ENCODE results near the gene PPOX. TPM values are rescaled to one million over a fixed set of nuclear protein-coding genes. Genes with fewer than 3 reads are reported as not detected.

PPOX gene
- total and polyA plus RNA-seq, 2 experiments from 2014 or later = 26.5 to 39.6 TPM

DNA sequence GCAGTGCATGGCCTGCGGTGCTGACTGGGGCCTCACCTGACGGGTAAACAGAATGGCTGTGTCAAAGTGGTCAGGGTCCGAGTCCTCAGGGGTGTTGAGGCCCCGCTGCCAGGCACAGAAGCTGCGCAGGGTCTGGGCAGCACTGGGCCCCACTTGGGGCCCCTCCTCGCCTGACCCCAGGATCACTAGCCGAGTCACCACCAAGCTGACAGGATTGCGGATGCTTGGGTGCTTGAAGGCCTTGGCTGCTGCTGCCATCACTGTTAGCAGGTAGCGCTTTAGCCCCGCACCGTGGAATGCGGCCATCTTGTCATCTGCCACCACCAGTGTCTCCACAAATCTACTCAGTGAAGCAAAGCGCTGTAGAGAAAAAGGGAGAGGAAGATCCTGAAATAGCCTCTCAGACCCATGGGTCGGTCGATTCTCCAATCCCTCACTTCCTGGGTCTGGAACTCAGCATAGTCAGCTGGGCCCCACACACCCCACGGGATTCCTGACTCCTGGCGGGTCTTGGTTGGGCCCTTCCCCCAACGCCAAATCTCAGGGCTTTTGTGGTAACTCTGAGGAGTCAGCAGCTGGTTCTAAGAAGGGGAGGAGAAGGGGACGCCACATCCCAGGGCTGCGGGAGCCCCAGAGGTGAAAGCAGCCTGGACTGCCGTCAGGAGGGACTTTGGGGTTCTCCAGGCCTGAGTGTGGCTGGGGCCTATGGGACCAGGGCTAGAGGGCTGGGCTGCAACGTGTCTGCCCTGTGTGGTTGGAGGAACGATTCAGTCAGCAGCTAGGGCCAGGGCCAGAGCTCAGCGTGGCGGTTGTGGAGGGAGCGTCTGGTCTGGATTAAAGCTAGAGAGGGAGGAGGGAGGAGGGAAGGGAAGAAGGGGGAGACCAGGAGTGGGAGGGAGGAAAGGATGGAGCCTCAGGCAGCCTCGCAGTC is 30.6 kb downstream of the PPOX start:
- H3K4me3 Mint-ChIP-seq = peak overlapping the region; percentile 59

More for the DNA sequence above, 30.6 kb downstream of the PPOX start:
- peaks cover 14% of the 10 kb centered on the region; the same call in 1 of the 2 replicates for H3F3A ChIP-seq (replicated peaks; ENCODE audit: low read depth)
- no peaks in the 10 kb centered on the region for H3K27me3 ChIP-seq (ENCODE audit: insufficient read depth)
- peak overlapping the region; percentile 80 for H3K27ac Mint-ChIP-seq
- H3K27ac ChIP-seq (ENCODE audit: low read depth) = 0 out of 2 replicates have a peak overlapping the region, but pooled peaks have one; percentile 26
- peaks cover 55% of the 10 kb centered on the region for H3K4me1 ChIP-seq (ENCODE audit: insufficient read depth)
- no peaks in the 10 kb centered on the region for H3K79me2 ChIP-seq (replicated peaks; ENCODE audit: insufficient read depth)
- peak overlapping the region; percentile 69 for H2AFZ ChIP-seq
- H3K4me1 Mint-ChIP-seq = peaks cover 61% of the 10 kb centered on the region
- H3K36me3 ChIP-seq (ENCODE audit: insufficient read depth) = no peaks in the 10 kb centered on the region
- DNase-seq (ENCODE audit: low spot score) = peak; percentile 54
- H3K4me2 ChIP-seq = peak overlapping the region; percentile 75
- peak overlapping the region; percentile 52; the same call in 1 of the 2 replicates for H3K4me3 ChIP-seq
- TF ChIP-seq ZNF114 (CRISPR knock-in tag; IDR thresholded peaks at IDR 0.05) (no peak), EZH2phosphoT487 (IDR thresholded peaks at IDR 0.05; ENCODE audit: unreplicated experiment) (no peak), NANOG (IDR thresholded peaks at IDR 0.05; ENCODE audit: borderline replicate concordance) (no peak), ETS1 (IDR thresholded peaks at IDR 0.05) (no peak), REST (IDR thresholded peaks at IDR 0.05; ENCODE audit: unreplicated experiment) (no peak), STAT1 (IDR thresholded peaks at IDR 0.05; ENCODE audit: unreplicated experiment) (no peak), ZNF331 (CRISPR knock-in tag; IDR thresholded peaks at IDR 0.05; ENCODE audit: low read depth) (no peak), CREB1 (CRISPR knock-in tag; IDR thresholded peaks at IDR 0.05; ENCODE audit: low read depth) (no peak), JUNB (IDR thresholded peaks at IDR 0.05; ENCODE audit: unreplicated experiment) (no peak), EZH2 (IDR thresholded peaks at IDR 0.05; ENCODE audit: low read depth, unreplicated experiment) (no peak), POLR2AphosphoS5 (IDR thresholded peaks at IDR 0.05; ENCODE audit: low read depth) (no peak)
- TF ChIP-seq, protein P1, sequence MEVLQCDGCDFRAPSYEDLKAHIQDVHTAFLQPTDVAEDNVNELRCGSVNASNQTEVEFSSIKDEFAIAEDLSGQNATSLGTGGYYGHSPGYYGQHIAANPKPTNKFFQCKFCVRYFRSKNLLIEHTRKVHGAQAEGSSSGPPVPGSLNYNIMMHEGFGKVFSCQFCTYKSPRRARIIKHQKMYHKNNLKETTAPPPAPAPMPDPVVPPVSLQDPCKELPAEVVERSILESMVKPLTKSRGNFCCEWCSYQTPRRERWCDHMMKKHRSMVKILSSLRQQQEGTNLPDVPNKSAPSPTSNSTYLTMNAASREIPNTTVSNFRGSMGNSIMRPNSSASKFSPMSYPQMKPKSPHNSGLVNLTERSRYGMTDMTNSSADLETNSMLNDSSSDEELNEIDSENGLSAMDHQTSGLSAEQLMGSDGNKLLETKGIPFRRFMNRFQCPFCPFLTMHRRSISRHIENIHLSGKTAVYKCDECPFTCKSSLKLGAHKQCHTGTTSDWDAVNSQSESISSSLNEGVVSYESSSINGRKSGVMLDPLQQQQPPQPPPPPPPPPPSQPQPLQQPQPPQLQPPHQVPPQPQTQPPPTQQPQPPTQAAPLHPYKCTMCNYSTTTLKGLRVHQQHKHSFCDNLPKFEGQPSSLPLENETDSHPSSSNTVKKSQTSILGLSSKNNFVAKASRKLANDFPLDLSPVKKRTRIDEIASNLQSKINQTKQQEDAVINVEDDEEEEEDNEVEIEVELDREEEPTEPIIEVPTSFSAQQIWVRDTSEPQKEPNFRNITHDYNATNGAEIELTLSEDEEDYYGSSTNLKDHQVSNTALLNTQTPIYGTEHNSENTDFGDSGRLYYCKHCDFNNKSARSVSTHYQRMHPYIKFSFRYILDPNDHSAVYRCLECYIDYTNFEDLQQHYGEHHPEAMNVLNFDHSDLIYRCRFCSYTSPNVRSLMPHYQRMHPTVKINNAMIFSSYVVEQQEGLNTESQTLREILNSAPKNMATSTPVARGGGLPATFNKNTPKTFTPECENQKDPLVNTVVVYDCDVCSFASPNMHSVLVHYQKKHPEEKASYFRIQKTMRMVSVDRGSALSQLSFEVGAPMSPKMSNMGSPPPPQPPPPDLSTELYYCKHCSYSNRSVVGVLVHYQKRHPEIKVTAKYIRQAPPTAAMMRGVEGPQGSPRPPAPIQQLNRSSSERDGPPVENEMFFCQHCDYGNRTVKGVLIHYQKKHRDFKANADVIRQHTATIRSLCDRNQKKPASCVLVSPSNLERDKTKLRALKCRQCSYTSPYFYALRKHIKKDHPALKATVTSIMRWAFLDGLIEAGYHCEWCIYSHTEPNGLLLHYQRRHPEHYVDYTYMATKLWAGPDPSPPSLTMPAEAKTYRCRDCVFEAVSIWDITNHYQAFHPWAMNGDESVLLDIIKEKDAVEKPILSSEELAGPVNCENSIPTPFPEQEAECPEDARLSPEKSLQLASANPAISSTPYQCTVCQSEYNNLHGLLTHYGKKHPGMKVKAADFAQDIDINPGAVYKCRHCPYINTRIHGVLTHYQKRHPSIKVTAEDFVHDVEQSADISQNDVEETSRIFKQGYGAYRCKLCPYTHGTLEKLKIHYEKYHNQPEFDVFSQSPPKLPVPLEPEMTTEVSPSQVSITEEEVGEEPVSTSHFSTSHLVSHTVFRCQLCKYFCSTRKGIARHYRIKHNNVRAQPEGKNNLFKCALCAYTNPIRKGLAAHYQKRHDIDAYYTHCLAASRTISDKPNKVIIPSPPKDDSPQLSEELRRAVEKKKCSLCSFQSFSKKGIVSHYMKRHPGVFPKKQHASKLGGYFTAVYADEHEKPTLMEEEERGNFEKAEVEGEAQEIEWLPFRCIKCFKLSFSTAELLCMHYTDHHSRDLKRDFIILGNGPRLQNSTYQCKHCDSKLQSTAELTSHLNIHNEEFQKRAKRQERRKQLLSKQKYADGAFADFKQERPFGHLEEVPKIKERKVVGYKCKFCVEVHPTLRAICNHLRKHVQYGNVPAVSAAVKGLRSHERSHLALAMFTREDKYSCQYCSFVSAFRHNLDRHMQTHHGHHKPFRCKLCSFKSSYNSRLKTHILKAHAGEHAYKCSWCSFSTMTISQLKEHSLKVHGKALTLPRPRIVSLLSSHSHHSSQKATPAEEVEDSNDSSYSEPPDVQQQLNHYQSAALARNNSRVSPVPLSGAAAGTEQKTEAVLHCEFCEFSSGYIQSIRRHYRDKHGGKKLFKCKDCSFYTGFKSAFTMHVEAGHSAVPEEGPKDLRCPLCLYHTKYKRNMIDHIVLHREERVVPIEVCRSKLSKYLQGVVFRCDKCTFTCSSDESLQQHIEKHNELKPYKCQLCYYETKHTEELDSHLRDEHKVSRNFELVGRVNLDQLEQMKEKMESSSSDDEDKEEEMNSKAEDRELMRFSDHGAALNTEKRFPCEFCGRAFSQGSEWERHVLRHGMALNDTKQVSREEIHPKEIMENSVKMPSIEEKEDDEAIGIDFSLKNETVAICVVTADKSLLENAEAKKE (CRISPR knock-in tag; IDR thresholded peaks at IDR 0.05) = no peak
- TF ChIP-seq, protein P2, sequence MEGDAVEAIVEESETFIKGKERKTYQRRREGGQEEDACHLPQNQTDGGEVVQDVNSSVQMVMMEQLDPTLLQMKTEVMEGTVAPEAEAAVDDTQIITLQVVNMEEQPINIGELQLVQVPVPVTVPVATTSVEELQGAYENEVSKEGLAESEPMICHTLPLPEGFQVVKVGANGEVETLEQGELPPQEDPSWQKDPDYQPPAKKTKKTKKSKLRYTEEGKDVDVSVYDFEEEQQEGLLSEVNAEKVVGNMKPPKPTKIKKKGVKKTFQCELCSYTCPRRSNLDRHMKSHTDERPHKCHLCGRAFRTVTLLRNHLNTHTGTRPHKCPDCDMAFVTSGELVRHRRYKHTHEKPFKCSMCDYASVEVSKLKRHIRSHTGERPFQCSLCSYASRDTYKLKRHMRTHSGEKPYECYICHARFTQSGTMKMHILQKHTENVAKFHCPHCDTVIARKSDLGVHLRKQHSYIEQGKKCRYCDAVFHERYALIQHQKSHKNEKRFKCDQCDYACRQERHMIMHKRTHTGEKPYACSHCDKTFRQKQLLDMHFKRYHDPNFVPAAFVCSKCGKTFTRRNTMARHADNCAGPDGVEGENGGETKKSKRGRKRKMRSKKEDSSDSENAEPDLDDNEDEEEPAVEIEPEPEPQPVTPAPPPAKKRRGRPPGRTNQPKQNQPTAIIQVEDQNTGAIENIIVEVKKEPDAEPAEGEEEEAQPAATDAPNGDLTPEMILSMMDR (conservative IDR thresholded peaks at IDR 0.05; ENCODE audit: low read depth in 2 of 2) = no peak
- ATAC-seq = peak; percentile 0; the same call in 2 of the 3 replicates
- H3K27me3 Mint-ChIP-seq (ENCODE audit: insufficient read depth, low read depth, poor library complexity) = peaks cover 17% of the 10 kb centered on the region
- H4K20me1 ChIP-seq (replicated peaks; ENCODE audit: insufficient read depth) = no peaks in the 10 kb centered on the region
- H3K36me3 Mint-ChIP-seq (ENCODE audit: low read depth) = peaks cover 7% of the 10 kb centered on the region; the same call in 2 of the 3 replicates
- H3K9me3 Mint-ChIP-seq = no peaks in the 10 kb centered on the region; the same call in 2 of the 3 replicates
- no peaks in the 10 kb centered on the region for H3K9me2 ChIP-seq (ENCODE audit: insufficient read depth)
